Measurements from ENCODE around the gene PIEZO1. TPM values are rescaled to one million over a fixed set of nuclear protein-coding genes. Genes with fewer than 3 reads are reported as not detected.

Gene PIEZO1
- total and polyA plus RNA-seq, 9 of the 15 experiments (the other 6 are each of a cell fraction or from before 2014, with no cell fraction given): 3.6 to 432 (median 131) TPM

DNA sequence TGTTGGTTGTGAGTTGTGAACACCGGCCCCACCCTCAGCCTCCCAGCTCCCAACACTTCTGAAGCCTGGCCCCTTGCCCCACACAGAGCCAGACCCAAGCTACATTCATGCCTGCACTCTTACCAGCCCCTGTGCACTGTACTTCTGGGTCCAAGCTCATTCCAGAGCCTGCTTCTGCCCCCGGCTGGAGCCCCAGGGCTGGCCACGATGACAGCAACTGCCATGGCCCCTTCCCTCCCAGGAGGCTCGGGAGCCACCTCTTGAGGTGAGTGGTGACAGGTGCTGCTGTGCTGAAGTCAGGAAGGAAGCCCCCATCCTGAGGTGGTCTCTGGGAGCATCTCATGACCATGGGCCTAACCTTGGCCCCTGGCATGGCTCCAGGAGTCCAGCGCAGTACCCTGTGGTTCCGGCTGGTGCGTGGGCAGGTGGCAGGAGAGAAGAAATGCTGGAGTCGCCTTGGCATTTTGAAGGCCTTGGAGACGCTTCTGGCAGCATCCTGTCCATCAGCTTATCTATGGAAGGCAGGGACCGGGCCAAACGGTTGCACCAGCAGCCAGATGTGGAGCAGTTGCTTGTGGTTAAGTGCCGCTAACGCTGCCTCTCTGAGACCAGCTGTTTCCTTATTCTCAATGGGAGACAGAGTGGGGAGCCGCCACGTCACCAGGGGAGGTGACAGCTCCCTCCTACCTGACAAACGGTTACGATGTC, 14.7 kb upstream of the PIEZO1 start (continued):
- TF ChIP-seq CBFB (CRISPR knock-in tag; IDR thresholded peaks at IDR 0.05): peak; percentile 99
- TF ChIP-seq ZKSCAN1 (IDR thresholded peaks at IDR 0.05; ENCODE audit: low read depth, low read length): peak; percentile 93
- TF ChIP-seq, protein P1, sequence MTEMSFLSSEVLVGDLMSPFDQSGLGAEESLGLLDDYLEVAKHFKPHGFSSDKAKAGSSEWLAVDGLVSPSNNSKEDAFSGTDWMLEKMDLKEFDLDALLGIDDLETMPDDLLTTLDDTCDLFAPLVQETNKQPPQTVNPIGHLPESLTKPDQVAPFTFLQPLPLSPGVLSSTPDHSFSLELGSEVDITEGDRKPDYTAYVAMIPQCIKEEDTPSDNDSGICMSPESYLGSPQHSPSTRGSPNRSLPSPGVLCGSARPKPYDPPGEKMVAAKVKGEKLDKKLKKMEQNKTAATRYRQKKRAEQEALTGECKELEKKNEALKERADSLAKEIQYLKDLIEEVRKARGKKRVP (CRISPR knock-in tag; IDR thresholded peaks at IDR 0.05): peak; percentile 67; the same call in 1 of the 2 replicates
- TF ChIP-seq, protein P2, sequence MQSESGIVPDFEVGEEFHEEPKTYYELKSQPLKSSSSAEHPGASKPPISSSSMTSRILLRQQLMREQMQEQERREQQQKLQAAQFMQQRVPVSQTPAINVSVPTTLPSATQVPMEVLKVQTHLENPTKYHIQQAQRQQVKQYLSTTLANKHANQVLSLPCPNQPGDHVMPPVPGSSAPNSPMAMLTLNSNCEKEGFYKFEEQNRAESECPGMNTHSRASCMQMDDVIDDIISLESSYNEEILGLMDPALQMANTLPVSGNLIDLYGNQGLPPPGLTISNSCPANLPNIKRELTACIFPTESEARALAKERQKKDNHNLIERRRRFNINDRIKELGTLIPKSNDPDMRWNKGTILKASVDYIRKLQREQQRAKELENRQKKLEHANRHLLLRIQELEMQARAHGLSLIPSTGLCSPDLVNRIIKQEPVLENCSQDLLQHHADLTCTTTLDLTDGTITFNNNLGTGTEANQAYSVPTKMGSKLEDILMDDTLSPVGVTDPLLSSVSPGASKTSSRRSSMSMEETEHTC (IDR thresholded peaks at IDR 0.05): 0 out of 2 replicates have a peak, but pooled peaks have one; percentile 44
- peak in 1 of 2 experiments; percentile 85; a peak in 1 of 3 replicates for TF ChIP-seq CBX3 (IDR thresholded peaks at IDR 0.05; ENCODE audit: borderline replicate concordance in 1 of 2, low read length in 2 of 2)
- TF ChIP-seq XRCC4 (IDR thresholded peaks at IDR 0.05; ENCODE audit: extremely low read depth, insufficient read depth, insufficient read length): no peak
- TF ChIP-seq ZNF24 (IDR thresholded peaks at IDR 0.05): peak; percentile 83
- TF ChIP-seq MYNN (IDR thresholded peaks at IDR 0.05): peak; percentile 93
- TF ChIP-seq MYNN (CRISPR knock-in tag; IDR thresholded peaks at IDR 0.05): no peak
- TF ChIP-seq, protein P3, sequence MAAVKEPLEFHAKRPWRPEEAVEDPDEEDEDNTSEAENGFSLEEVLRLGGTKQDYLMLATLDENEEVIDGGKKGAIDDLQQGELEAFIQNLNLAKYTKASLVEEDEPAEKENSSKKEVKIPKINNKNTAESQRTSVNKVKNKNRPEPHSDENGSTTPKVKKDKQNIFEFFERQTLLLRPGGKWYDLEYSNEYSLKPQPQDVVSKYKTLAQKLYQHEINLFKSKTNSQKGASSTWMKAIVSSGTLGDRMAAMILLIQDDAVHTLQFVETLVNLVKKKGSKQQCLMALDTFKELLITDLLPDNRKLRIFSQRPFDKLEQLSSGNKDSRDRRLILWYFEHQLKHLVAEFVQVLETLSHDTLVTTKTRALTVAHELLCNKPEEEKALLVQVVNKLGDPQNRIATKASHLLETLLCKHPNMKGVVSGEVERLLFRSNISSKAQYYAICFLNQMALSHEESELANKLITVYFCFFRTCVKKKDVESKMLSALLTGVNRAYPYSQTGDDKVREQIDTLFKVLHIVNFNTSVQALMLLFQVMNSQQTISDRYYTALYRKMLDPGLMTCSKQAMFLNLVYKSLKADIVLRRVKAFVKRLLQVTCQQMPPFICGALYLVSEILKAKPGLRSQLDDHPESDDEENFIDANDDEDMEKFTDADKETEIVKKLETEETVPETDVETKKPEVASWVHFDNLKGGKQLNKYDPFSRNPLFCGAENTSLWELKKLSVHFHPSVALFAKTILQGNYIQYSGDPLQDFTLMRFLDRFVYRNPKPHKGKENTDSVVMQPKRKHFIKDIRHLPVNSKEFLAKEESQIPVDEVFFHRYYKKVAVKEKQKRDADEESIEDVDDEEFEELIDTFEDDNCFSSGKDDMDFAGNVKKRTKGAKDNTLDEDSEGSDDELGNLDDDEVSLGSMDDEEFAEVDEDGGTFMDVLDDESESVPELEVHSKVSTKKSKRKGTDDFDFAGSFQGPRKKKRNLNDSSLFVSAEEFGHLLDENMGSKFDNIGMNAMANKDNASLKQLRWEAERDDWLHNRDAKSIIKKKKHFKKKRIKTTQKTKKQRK (IDR thresholded peaks at IDR 0.05; ENCODE audit: borderline replicate concordance, low read depth, low read length): no peak
- TF ChIP-seq POLR2AphosphoS2 (IDR thresholded peaks at IDR 0.05; ENCODE audit: low read length): no peak
- peak; percentile 65; the same call in 1 of the 2 replicates for TF ChIP-seq ZBED1 (IDR thresholded peaks at IDR 0.05)
- peak; percentile 96 for TF ChIP-seq TCF3 (CRISPR knock-in tag; IDR thresholded peaks at IDR 0.05)
